Astrocyte (in vitro differentiated cells and primary cell): ENCODE measurements around the gene SPDYE6.

Experiments
- CTCF ChIP-seq: IDR thresholded peaks from 2 replicates; pipeline ENCODE4 v1.5.1; 2011; ENCODE audit warnings: low read depth, mild to moderate bottlenecking, inconsistent platforms, low read length, moderate library complexity; ENCODE audit not compliant: insufficient read depth
- EZH2 ChIP-seq: IDR thresholded peaks from 2 replicates; pipeline ENCODE4 v1.6.1; 2012; ENCODE audit warnings: mild to moderate bottlenecking, low read length, inconsistent platforms; ENCODE audit not compliant: insufficient read depth

DNA sequence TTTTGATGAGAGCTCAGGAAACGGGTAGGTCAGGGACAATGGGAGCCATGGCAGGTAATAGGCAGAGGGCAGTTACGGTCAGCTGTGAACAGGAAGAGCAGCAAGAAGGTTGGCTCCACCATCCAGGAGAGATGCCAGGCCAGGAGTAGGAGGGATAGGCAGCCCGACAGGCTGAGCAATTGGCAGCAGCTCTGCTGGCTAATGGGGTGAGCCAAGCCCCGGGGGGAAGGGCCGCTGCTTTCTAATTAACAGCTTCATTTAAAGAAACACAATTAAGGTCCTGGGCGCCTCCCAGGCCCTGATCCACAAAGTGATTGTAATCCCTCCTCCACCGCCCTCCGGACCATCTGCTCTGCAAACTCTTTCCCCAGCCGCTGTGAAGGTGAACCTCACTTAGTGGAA lies 45.8 kb downstream of the SPDYE6 start:
- TF ChIP-seq CTCF (no peak), EZH2 (no peak)
